NCI-H446 treated with DMSO at 0.1 percent for 48 hours (cell line): ENCODE results near the gene VPS25.
"Not testable (repeated sequence)": the region's sequence is repeated elsewhere in the genome, so short reads cannot be mapped to it uniquely, and the experiment has no call there.

Source experiments
- DNase-seq: peaks from one replicate; lab custom pipeline; 2025; lab: John Stamatoyannopoulos, UW

Gene VPS25

GRCh38 chr17:42768006-42768405 lies 5.2 kb upstream of the VPS25 start:
- DNase-seq = not testable (repeated sequence)

GRCh38 chr17:42769964-42770363 lies 3.3 kb upstream of the VPS25 start:
- DNase-seq = not testable (repeated sequence)

- DNase-seq = no peak
These were observed 332 bp upstream of the VPS25 start for GRCh38 chr17:42772945-42773289.

GRCh38 chr17:42774066-42774745 lies 957 bp downstream of the VPS25 start:
- no peak for DNase-seq

GRCh38 chr17:42775534-42776098 lies 2.4 kb downstream of the VPS25 start:
- no peak for DNase-seq

- DNase-seq = no peak
These were observed 5.3 kb downstream of the VPS25 start for GRCh38 chr17:42778570-42778969.

- DNase-seq = no peak
These were observed 6.2 kb downstream of the VPS25 start for GRCh38 chr17:42779304-42779935.

- DNase-seq = no peak
These were observed 6.9 kb downstream of the VPS25 start, which contains the start of gene WNK4 for GRCh38 chr17:42779936-42780850. Gene WNK4, plus strand, starts transcription at chr17:42780610. Its CDS starts 89 bp downstream, at chr17:42780699.

- no peak for DNase-seq
These were observed 7.8 kb downstream of the VPS25 start for GRCh38 chr17:42780851-42781638.

- no peak for DNase-seq
These were observed 8.5 kb downstream of the VPS25 start for GRCh38 chr17:42781639-42782165.

GRCh38 chr17:42782166-42783061 lies 9.2 kb downstream of the VPS25 start:
- DNase-seq = no peak

- no peak for DNase-seq
These were observed 10.0 kb downstream of the VPS25 start for GRCh38 chr17:42783062-42783790.

GRCh38 chr17:42783791-42784138 lies 10.5 kb downstream of the VPS25 start:
- no peak for DNase-seq

- DNase-seq = no peak
These were observed 11.2 kb downstream of the VPS25 start for GRCh38 chr17:42784409-42784808.

GRCh38 chr17:42784811-42785592 lies 11.8 kb downstream of the VPS25 start:
- DNase-seq = no peak

GRCh38 chr17:42787266-42787665 lies 14.0 kb downstream of the VPS25 start:
- DNase-seq = no peak

GRCh38 chr17:42791948-42792347 lies 18.7 kb downstream of the VPS25 start:
- DNase-seq = no peak

- no peak for DNase-seq
These were observed 19.3 kb downstream of the VPS25 start for GRCh38 chr17:42792545-42792944.

GRCh38 chr17:42795061-42795460 lies 21.8 kb downstream of the VPS25 start:
- DNase-seq = no peak
